Measurements from ENCODE around the gene DPM2. TPM values are rescaled to one million over a fixed set of nuclear protein-coding genes. Genes with fewer than 3 reads are reported as not detected.

DPM2 gene
- total and polyA plus RNA-seq, 2 of the 4 experiments (the other 2 are of a cell fraction): 10.8 to 60.6 TPM

- H3K9ac ChIP-seq (ENCODE audit: low read depth, low read length): peak overlapping the region; percentile 57
- H2AFZ ChIP-seq (replicated peaks; ENCODE audit: low read length, poor library complexity): peak overlapping the region; percentile 94
- H2AK5ac ChIP-seq (ENCODE audit: low read depth, low read length): peak overlapping the region; percentile 65
- no peaks in the 10 kb centered on the region for H3K36me3 ChIP-seq (ENCODE audit: control insufficient read depth, insufficient read depth, low read length)
- peaks cover 12 to 43% of the 10 kb centered on the region in 2 experiments for H3K79me1 ChIP-seq (ENCODE audit: low read depth in 1 of 2, low read length in 2 of 2)
- H2BK20ac ChIP-seq (ENCODE audit: low read depth, low read length): no peak overlapping the region
- peak overlapping the region; percentile 22 for H4K91ac ChIP-seq (ENCODE audit: insufficient read depth, low read depth, low read length)
- CTCF ChIA-PET: no interaction called here
- H2BK15ac ChIP-seq (ENCODE audit: low read depth, low read length): no peak overlapping the region; the same call in 2 of the 3 replicates
- TF ChIP-seq RCOR1 (IDR thresholded peaks at IDR 0.05; ENCODE audit: insufficient replicate concordance, low read length) (no peak), CHD1 (IDR thresholded peaks at IDR 0.05; ENCODE audit: low read depth, low read length) (no peak), FOS (IDR thresholded peaks at IDR 0.05; ENCODE audit: low read depth, low read length) (no peak), POLR2A (IDR thresholded peaks at IDR 0.05; ENCODE audit: low read depth, low read length) (no peak), NFE2L2 (IDR thresholded peaks at IDR 0.05; ENCODE audit: low read depth, low read length) (no peak), BHLHE40 (IDR thresholded peaks at IDR 0.05; ENCODE audit: low read depth, low read length) (no peak), SMC3 (IDR thresholded peaks at IDR 0.05; ENCODE audit: low read depth, low read length) (no peak), MXI1 (IDR thresholded peaks at IDR 0.05; ENCODE audit: borderline replicate concordance, low read depth, low read length) (no peak), MAZ (IDR thresholded peaks at IDR 0.05; ENCODE audit: borderline replicate concordance, low read depth, low read length) (no peak), ELK1 (IDR thresholded peaks at IDR 0.05; ENCODE audit: borderline replicate concordance, low read depth, low read length) (no peak), CEBPB (IDR thresholded peaks at IDR 0.05; ENCODE audit: low read depth, low read length) (no peak), RAD21 (IDR thresholded peaks at IDR 0.05; ENCODE audit: low read length) (no peak), MAFK (IDR thresholded peaks at IDR 0.05; ENCODE audit: low read depth, low read length) (no peak), RFX5 (IDR thresholded peaks at IDR 0.05; ENCODE audit: low read depth, low read length) (no peak)
- TF ChIP-seq, protein P1, sequence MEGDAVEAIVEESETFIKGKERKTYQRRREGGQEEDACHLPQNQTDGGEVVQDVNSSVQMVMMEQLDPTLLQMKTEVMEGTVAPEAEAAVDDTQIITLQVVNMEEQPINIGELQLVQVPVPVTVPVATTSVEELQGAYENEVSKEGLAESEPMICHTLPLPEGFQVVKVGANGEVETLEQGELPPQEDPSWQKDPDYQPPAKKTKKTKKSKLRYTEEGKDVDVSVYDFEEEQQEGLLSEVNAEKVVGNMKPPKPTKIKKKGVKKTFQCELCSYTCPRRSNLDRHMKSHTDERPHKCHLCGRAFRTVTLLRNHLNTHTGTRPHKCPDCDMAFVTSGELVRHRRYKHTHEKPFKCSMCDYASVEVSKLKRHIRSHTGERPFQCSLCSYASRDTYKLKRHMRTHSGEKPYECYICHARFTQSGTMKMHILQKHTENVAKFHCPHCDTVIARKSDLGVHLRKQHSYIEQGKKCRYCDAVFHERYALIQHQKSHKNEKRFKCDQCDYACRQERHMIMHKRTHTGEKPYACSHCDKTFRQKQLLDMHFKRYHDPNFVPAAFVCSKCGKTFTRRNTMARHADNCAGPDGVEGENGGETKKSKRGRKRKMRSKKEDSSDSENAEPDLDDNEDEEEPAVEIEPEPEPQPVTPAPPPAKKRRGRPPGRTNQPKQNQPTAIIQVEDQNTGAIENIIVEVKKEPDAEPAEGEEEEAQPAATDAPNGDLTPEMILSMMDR (conservative IDR thresholded peaks at IDR 0.05; ENCODE audit: low read depth, low read length): no peak
- TF ChIP-seq, protein P2, sequence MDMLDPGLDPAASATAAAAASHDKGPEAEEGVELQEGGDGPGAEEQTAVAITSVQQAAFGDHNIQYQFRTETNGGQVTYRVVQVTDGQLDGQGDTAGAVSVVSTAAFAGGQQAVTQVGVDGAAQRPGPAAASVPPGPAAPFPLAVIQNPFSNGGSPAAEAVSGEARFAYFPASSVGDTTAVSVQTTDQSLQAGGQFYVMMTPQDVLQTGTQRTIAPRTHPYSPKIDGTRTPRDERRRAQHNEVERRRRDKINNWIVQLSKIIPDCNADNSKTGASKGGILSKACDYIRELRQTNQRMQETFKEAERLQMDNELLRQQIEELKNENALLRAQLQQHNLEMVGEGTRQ (IDR thresholded peaks at IDR 0.05; ENCODE audit: low read depth, low read length): no peak
- H3K4me2 ChIP-seq (ENCODE audit: low read depth, low read length): peak overlapping the region; percentile 66
- H2BK120ac ChIP-seq (ENCODE audit: low read depth, low read length): peak overlapping the region; percentile 11
- ATAC-seq (ENCODE audit: low read depth) (no peak), DNase-seq (no peak)
- H3K4ac ChIP-seq (ENCODE audit: low read depth, low read length): peak overlapping the region; percentile 71
- no CpG with 5 or more reads among the region's 11 CpGs for WGBS, 2 experiments (ENCODE audit: extremely low coverage in 2 of 2, insufficient read length in 1 of 2)
- intact Hi-C loops (cut with micrococcal nuclease): no loop called here
- H2AK9ac ChIP-seq (replicated peaks; ENCODE audit: low read depth, low read length, poor library complexity): peak overlapping the region; percentile 87
- peaks cover 36% of the 10 kb centered on the region for H4K20me1 ChIP-seq (ENCODE audit: insufficient read depth, low read length)
- peak overlapping the region; percentile 10 for H3K23ac ChIP-seq (ENCODE audit: low read depth, low read length)
- dilution Hi-C loops (cut with HindIII; ENCODE audit: low sequenced_read_pairs, unreplicated experiment): no loop called here
- H3K4me1 ChIP-seq (ENCODE audit: control insufficient read depth, insufficient read depth, low read length): peaks cover 19% of the 10 kb centered on the region
- in situ Hi-C loops (cut with MboI; ENCODE audit: low sequenced_read_pairs): no loop called here
- H3K14ac ChIP-seq (replicated peaks; ENCODE audit: low read depth, low read length): peak overlapping the region; percentile 65
- BruUV-seq (replicated peaks): no TSS peak
- POLR2A ChIA-PET (ENCODE audit: unreplicated experiment): interaction anchor here (0.5 kb wide), 2 partner anchors 8 to 36 kb away, joined by 3 to 5 read pairs; no protein-coding TSS in a partner anchor
- no peaks in the 10 kb centered on the region for H3K9me3 ChIP-seq (ENCODE audit: control insufficient read depth, insufficient read depth, low read length)
- H3K9me1 ChIP-seq (ENCODE audit: insufficient read depth, low read length): peaks cover 8% of the 10 kb centered on the region; the same call in 1 of the 2 replicates
- H3K27ac ChIP-seq (ENCODE audit: insufficient read depth, low read length): peak overlapping the region; percentile 58
- peak overlapping the region; percentile 66 to 88 for H4K8ac ChIP-seq (ENCODE audit: low read depth in 2 of 2, low read length in 2 of 2)
- peak overlapping the region; percentile 36 for H3K4me3 ChIP-seq (ENCODE audit: insufficient read depth, low read depth, low read length)
- H3K18ac ChIP-seq (ENCODE audit: low read depth, low read length): peak overlapping the region; percentile 23
- H3K27me3 ChIP-seq (ENCODE audit: control insufficient read depth, insufficient read depth, low read length): no peaks in the 10 kb centered on the region
- H4K5ac ChIP-seq (ENCODE audit: low read depth, low read length): peak overlapping the region; percentile 42
- peak overlapping the region; percentile 47 for H2BK5ac ChIP-seq (ENCODE audit: low read depth, low read length, poor library complexity, severe bottlenecking)
- H3K56ac ChIP-seq (ENCODE audit: extremely low read depth, insufficient read depth, low read length): peak overlapping the region; percentile 47; the same call in 1 of the 2 replicates
These were observed 44.0 kb upstream of the DPM2 start for GRCh38 chr9:127981559-127982121.

All from IMR-90 (cell line).